PFSK-1 (cell line): ENCODE data around the gene CBY1.
A peak's percentile ranks its signal among the peaks of the same experiment; 100 is the strongest.

ENCODE experiments used
- FOXP2 ChIP-seq: optimal IDR thresholded peaks from 2 replicates; pipeline ENCODE3; 2011; ENCODE audit warnings: borderline replicate concordance, control low read depth, inconsistent platforms; ENCODE audit not compliant: insufficient read depth; ENCODE audit errors: extremely low read length, extremely low read depth
- POLR2AphosphoS5 ChIP-seq: IDR thresholded peaks from 2 replicates; pipeline ENCODE4 v1.6.1; 2012; ENCODE audit warnings: low read depth, mild to moderate bottlenecking, control low read depth, low read length, moderate library complexity
- REST ChIP-seq, 2 experiments: IDR thresholded peaks; 2 replicates each; pipeline versions ENCODE4 v1.6.1 to v1.8.0; 2011 to 2012; ENCODE audit warnings: low read depth in 2 of 2, low read length in 2 of 2, control low read depth in 1 of 2, inconsistent platforms in 1 of 2, mild to moderate bottlenecking in 1 of 2, moderate library complexity in 1 of 2; ENCODE audit not compliant: insufficient read depth in 1 of 2
- SIN3A ChIP-seq: IDR thresholded peaks from 2 replicates; pipeline ENCODE4 v1.6.1; 2012; ENCODE audit warnings: mild to moderate bottlenecking, low read length, moderate library complexity, borderline replicate concordance; ENCODE audit not compliant: insufficient read depth
- TAF1 ChIP-seq: IDR thresholded peaks from 2 replicates; pipeline ENCODE4 v1.6.1; 2012; ENCODE audit warnings: low read length, control low read depth, borderline replicate concordance; ENCODE audit not compliant: insufficient read depth

Gene CBY1

GRCh38 chr22:38699143-38699542 lies 42.7 kb downstream of the CBY1 start:
- TF ChIP-seq FOXP2 (no peak), POLR2AphosphoS5 (no peak), TAF1 (no peak), SIN3A (no peak), REST (IDR thresholded peaks at IDR 0.05; ENCODE audit: insufficient read depth in 1 of 2, low read depth in 2 of 2, low read length in 2 of 2) (no peak)

- no peak for TF ChIP-seq POLR2AphosphoS5
- no peak for TF ChIP-seq REST (IDR thresholded peaks at IDR 0.05; ENCODE audit: insufficient read depth in 1 of 2, low read depth in 2 of 2, low read length in 2 of 2)
- TF ChIP-seq FOXP2: no peak
- TF ChIP-seq SIN3A: no peak
- TF ChIP-seq TAF1: no peak
These were observed 43.3 kb downstream of the CBY1 start for GRCh38 chr22:38699784-38700183.

GRCh38 chr22:38700270-38700788 lies 43.9 kb downstream of the CBY1 start:
- TF ChIP-seq TAF1 (no peak), POLR2AphosphoS5 (no peak), SIN3A (no peak), FOXP2 (no peak), REST (IDR thresholded peaks at IDR 0.05; ENCODE audit: insufficient read depth in 1 of 2, low read depth in 2 of 2, low read length in 2 of 2) (no peak)

- peak; percentile 95 for TF ChIP-seq FOXP2
- no peak for TF ChIP-seq SIN3A
- peak; percentile 89 for TF ChIP-seq POLR2AphosphoS5
- 0 out of 4 replicates have a peak, but pooled peaks of 1 of the 2 experiments have one; percentile 2 for TF ChIP-seq REST (IDR thresholded peaks at IDR 0.05; ENCODE audit: insufficient read depth in 1 of 2, low read depth in 2 of 2, low read length in 2 of 2)
- TF ChIP-seq TAF1: peak; percentile 63; the same call in 1 of the 2 replicates
These were observed 44.6 kb downstream of the CBY1 start, which contains the start of gene JOSD1 for GRCh38 chr22:38700789-38701628. JOSD1 (minus strand) TSS chr22:38700943; CDS start chr22:38699987, 956 bp downstream.
